Fibroblast of lung (primary cell): ENCODE data around the gene CBFB.

ENCODE experiments used
- EZH2 ChIP-seq: IDR thresholded peaks from 2 replicates; pipeline ENCODE4 v1.5.1; 2012; ENCODE audit warnings: low read length, control low read depth, mild to moderate bottlenecking; ENCODE audit errors: missing control alignments
- TF ChIP-seq, protein P1 (sequence below), 2 donors: IDR thresholded peaks in 1 of 2; conservative IDR thresholded peaks in 1 of 2; 1 replicate in 1 of 2; 2 replicates in 1 of 2; pipeline ENCODE4 v1.5.1; 2011 to 2012; ENCODE audit warnings: low read length in 2 of 2, control low read depth in 1 of 2, inconsistent platforms in 1 of 2, low read depth in 1 of 2, mild to moderate bottlenecking in 1 of 2

- TF ChIP-seq, protein P1, sequence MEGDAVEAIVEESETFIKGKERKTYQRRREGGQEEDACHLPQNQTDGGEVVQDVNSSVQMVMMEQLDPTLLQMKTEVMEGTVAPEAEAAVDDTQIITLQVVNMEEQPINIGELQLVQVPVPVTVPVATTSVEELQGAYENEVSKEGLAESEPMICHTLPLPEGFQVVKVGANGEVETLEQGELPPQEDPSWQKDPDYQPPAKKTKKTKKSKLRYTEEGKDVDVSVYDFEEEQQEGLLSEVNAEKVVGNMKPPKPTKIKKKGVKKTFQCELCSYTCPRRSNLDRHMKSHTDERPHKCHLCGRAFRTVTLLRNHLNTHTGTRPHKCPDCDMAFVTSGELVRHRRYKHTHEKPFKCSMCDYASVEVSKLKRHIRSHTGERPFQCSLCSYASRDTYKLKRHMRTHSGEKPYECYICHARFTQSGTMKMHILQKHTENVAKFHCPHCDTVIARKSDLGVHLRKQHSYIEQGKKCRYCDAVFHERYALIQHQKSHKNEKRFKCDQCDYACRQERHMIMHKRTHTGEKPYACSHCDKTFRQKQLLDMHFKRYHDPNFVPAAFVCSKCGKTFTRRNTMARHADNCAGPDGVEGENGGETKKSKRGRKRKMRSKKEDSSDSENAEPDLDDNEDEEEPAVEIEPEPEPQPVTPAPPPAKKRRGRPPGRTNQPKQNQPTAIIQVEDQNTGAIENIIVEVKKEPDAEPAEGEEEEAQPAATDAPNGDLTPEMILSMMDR (conservative IDR thresholded peaks at IDR 0.05 in 1 of 2, IDR thresholded peaks at IDR 0.05 in 1 of 2; ENCODE audit: low read depth in 1 of 2, low read length in 2 of 2): no peak
- TF ChIP-seq EZH2: no peak
These were observed 64.3 kb downstream of the CBFB start for GRCh38 chr16:67093098-67093726.
